HFF-Myc (cell line): ENCODE results near the gene ZNRF1.

Source experiments
- DNase-seq: peaks from one replicate; pipeline ENCODE4 v3.0.0-alpha.2; 2011; ENCODE audit warnings: low read depth; ENCODE audit errors: extremely low read depth
- H3K4me3 ChIP-seq: replicated peaks from 2 replicates; pipeline ENCODE4 v1.5.1; 2011; ENCODE audit warnings: low read depth, mild to moderate bottlenecking, control low read depth, low read length
- CTCF ChIP-seq: IDR thresholded peaks from 2 replicates; pipeline ENCODE4 v1.5.1; 2012; ENCODE audit warnings: mild to moderate bottlenecking, low read depth, low read length, control low read depth; ENCODE audit errors: missing control alignments

Gene ZNRF1

GRCh38 chr16:75059411-75059810 lies 60.6 kb downstream of the ZNRF1 start:
- H3K4me3 ChIP-seq, result no peak overlapping the region
- DNase-seq, result no peak
- no peak for TF ChIP-seq CTCF

- DNase-seq, result no peak
- H3K4me3 ChIP-seq, result no peak overlapping the region
- TF ChIP-seq CTCF, result no peak
Measured at GRCh38 chr16:75060723-75061122, 61.9 kb downstream of the ZNRF1 start.

GRCh38 chr16:75061669-75062068 lies 62.8 kb downstream of the ZNRF1 start:
- H3K4me3 ChIP-seq, result no peak overlapping the region
- no peak for DNase-seq
- TF ChIP-seq CTCF, result no peak

GRCh38 chr16:75062135-75062975 lies 63.5 kb downstream of the ZNRF1 start:
- no peak overlapping the region for H3K4me3 ChIP-seq
- no peak for DNase-seq
- no peak for TF ChIP-seq CTCF

- no peak for TF ChIP-seq CTCF
- no peak overlapping the region for H3K4me3 ChIP-seq
- DNase-seq, result no peak
Measured at GRCh38 chr16:75062976-75063346, 64.1 kb downstream of the ZNRF1 start.

GRCh38 chr16:75063549-75064088 lies 64.8 kb downstream of the ZNRF1 start:
- DNase-seq, result no peak
- no peak for TF ChIP-seq CTCF

More at GRCh38 chr16:75063549-75064088, 64.8 kb downstream of the ZNRF1 start:
- H3K4me3 ChIP-seq, result no peak overlapping the region
